Measurements from ENCODE around the gene NEUROD2. TPM values are rescaled to one million over a fixed set of nuclear protein-coding genes. Genes with fewer than 3 reads are reported as not detected.
"Not testable (repeated sequence)": the region's sequence is repeated elsewhere in the genome, so short reads cannot be mapped to it uniquely, and the experiment has no call there.

NEUROD2 gene
- total RNA-seq, 1 experiment from 2014 or later = 0.02 TPM

DNA sequence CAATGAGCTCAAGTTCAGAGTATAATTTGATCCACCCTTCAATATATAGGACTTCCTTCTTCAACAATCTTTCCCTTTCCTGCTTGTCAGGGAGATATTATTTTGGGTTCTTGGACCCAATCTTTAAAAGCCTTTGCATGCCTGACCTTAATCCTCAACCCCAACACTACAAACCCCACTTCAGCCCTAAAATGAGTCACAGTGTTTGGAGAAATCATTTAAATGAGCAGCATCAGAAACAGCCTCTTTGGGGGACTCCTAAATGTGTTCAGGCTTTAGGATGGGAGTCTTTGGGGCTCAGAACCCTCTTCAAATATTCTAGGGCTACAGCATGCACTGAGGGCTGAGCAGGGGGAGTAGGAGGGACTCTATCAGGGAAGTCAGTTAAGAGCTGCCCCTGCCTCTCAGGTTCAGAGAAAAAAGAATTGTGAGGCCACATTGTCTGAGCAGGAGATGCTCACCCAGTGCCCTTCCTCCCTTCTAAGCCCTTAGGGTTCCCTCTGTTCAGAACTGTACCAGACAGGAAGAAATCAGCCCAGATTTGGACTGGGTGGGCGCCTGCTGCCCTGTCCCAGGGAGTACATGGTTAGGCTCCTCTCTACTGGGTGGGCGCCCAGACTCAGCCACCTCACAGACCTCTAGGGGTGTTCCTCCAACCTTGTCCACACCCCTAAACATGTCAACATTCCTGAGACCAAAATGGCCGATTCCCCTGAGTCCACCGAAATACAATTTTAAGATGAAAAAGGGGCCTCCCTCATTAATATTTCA lies 5.0 kb downstream of the NEUROD2 start:
- no peak for DNase-seq (ENCODE audit: low spot score)

DNA sequence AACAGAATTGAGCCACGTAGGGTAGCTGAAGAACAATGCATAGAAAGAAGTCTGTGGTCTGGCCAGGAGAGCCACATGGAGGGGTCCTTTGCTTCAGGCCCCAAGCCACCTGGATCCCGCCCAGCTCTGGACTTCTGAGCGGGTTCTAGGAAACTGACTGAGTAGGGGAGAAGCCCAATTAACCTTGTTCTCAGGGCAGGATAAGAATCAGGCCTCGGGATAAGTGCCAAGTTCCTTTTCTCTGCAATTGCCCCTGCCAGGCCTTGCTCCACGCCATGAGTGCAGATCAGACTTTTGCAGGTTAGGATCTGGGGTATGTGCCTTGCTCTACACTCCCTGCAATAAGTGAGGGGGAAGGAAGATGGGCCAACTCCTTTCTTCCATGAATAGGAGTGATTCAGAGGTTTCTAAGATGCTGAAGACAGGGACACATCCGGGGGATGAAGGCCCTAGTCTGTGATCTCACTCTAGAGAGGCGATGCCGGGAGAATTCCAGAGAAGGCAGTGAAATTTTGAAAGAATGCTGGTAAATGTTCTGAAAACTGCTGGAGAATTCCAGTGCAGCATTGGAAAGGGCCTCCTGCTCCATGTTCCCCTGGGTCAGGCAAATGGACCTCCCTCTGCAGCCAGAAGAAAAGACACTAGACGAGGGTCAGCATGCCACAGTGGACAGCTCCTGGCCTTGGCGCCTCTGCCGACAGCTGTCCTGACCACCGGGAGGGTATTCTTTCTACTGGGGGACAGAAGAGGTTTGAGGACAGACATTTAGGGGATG lies 5.8 kb downstream of the NEUROD2 start:
- no peak for DNase-seq (ENCODE audit: low spot score)

DNA sequence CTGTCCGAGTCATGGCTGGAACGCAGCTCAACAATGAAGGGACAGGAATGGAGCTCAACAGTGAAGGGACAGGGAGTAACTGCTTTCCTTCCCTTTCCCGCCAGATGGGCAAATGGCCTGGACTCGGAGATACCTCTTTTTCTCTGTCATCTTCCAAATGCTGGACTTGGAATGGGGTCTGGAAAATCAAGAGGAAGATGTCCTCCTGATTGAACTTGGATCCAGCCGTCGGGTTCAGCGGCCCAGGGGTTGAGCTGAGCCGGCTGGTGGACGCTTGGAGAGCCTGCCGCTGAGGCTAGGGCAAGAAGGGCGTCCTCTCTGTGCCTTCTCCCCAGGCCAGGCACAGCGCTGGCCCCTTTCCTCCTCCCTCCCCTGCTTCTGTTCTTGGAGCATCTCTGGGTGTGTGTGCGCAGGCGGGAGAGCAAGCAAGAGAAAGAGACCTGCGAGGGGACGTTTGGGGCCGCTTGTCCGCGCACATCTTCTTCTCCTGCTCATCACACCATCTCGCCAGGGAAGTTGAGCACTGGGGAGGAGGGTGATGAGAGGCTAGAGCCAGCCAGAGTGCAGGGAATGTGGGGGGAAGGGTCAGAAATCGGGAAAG lies 6.6 kb downstream of the NEUROD2 start:
- DNase-seq (ENCODE audit: low spot score) = no peak

DNA sequence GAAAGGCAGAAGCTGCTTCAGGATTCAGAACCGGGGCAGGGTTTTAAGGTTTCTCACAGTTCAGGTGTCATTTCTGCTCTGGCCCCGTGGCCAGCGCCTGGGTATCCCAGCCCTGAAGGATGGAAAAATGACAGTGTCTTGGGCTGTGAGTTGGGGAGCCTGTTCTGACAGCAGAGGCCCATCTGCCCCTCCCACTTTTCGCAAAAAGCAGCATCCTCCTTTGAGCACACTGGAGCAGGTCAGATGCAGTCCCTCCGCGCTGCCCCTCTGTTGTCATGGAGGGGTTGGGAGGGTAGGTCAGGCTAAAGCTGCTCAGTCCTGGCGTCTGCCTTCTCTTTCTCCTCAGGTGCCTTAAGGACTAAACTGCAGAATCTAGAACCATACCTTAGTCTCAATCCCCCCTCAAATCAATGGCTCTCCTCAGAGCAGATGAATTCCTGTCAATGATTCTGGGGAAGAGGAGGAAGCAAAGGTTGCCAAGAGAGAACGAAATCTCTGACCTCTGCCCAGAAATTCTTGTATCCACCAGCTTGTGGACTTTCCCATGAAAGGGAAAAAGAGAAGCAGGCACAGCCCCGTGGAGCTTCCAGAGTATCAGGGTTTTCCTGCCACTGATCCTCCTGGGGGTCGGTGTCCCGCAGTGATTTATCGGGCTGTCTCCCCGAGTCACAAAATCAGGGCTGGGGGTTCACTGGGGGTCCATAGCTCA lies 7.3 kb downstream of the NEUROD2 start:
- DNase-seq (ENCODE audit: low spot score) = no peak

DNA sequence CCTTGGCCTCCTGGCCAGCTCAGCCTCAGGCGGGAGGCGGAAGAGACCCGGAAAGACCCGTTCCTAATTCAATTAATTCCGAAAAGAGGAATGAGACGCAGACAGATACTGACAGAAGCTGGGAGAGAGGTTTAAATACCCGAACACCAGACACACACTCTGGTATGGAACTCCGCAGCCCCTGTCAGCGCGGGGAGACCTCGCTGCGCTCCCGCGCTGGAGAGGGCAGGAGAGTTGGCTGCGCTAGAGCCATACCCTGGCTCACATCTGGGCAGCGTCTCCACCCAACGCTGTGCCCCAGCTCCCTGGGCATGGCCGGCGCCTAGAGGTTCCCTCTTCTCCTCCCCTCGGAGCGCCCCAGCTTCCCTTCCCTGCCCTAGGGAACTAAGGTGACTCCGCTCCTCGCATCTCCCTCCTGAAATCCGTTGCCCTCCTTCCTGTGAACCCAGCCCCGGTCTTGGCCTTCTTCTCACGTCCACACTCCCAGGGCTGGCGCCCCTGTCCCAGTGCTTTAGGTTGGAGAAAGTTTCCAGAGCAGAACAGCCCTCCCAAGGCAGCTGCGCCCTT lies 8.0 kb downstream of the NEUROD2 start:
- DNase-seq (ENCODE audit: low spot score) = no peak

DNA sequence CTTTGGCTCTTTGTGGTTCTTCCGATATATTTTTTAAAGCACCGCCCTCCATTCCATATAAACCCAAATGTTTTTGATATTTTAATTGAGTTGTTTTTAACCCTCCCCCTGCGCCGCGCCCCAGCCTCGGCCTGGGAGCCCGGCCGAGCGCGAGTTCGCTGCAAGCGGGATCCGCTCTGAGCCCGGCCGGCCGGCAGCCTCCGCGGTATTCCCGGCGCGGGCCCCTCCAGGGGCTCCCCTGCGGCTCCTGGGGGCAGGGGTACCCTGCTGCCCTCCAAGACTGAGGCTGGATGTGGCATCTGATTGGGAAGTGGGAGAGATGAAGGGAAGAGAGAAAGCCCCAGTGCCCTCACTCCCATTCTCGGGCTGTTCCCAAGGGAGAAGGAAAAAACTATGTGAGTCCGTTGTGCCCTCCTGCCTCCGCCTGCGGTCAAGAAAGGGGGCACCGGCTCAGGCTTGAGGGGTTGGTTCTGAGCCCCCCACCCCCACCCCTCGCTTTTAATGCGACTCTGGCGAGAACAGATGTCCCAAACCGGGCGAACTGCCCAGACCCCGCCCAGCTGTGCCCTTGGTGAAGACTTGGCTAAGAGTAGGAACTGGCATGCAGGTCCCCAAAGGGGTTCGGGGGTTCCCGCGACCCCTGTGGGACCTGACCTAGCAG lies 8.6 kb downstream of the NEUROD2 start:
- no peak for DNase-seq (ENCODE audit: low spot score)

DNA sequence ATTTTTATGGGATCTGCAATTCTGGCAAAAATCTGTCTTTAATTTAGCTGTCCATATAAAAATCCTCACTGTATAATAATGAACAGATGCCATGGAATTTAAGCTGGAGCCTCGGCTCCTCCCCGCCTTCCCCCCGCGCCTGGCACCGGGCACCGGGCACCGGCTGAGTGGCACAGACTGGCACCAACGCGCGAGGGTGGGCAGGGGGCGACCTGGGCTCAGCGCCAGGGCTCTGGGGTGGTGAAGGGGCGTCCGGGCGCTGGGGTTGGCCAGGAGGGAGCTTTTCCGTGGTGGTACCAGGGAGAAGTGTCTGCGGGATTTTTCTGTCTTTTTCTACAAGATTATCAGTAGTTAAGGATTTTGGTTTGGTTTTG lies 9.1 kb downstream of the NEUROD2 start:
- DNase-seq (ENCODE audit: low spot score) = no peak

DNA sequence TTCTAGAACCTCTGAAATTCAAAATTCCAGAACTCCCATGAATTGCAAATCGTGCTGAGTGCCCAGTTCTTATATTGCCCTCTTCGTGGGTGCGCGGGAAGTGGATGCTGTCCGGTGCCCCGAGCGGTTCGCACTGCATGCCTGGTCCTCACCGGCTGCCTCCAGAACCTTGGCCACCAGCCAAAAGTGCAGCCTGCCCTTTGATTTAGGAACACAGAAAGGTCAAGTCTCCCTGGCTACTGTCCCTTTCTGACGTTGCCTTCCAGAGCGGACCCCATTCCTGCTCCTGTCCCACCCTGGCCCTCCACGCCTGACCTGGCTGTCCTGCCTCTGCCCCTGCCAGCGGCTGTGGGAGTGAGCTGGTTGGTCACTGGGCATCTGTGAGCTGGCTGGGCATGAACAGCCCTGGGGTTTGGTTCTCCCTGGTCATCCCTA lies 9.7 kb downstream of the NEUROD2 start:
- no peak for DNase-seq (ENCODE audit: low spot score)

DNA sequence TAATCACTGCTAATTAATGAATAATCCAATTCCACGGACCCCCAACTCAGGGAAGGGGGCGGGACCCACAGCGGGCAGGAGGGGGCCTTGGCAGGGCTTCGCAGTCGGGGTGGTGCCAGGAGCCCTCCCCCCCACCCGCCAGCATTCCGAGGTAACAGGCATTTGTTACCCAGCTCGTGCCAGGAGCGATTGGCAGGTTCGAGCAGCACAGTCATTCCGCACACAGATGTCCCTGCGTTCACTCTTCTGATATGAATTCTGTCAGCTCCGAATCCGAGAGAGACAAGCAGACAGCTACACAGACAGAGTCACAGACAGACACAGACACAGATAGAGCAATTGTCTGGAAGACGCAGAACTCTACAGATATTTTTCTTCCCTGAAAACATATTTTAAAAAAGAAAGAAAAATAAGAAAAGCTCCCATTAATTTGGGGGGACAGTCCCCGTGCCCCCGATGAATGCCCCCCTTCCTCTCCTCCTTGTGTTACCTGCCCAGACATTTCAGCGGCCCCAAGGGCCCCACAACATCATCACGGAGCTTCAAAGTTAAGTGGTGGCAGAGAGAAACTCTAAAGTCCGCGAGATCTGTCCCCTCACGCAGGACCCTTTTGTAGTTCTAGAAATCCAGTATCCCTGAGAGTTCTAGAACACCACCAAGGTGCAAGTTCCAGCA lies 10.2 kb downstream of the NEUROD2 start:
- no peak for DNase-seq (ENCODE audit: low spot score)

DNA sequence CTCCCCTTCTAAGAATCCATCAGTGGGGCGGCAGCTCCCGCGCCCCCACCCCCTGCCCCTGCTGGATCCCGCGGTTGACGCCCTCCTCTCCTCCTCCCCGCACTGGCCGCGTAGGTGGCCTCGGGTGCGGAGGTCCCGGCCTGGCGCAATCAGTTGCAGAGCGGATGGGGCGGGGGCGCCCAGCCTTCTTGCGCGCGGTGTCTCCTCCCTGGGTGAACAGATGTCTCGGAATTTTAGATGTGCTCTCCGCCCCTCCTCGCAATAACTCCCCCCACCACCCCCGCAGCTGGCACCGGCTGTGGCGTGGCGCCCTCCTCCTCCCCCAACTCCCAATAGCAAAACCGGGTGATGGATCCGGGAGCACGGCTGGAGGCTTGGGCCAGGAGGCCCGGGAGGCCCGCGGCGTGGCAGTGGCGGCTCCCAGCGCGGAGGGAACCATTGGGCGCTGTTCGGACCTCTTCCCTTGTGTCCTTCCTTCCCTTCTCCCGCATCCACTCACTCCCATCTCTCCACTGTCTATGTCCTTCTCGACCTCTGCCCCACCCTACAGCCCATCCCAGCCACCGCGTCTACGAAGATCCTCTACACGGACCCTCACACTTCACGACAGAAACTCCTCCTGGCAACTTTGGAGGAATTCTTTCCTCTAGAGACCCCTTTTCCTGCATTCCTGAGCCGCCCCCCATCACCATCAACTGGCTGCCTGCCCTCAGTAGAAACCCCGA lies 11.0 kb downstream of the NEUROD2 start:
- no peak for DNase-seq (ENCODE audit: low spot score)

DNA sequence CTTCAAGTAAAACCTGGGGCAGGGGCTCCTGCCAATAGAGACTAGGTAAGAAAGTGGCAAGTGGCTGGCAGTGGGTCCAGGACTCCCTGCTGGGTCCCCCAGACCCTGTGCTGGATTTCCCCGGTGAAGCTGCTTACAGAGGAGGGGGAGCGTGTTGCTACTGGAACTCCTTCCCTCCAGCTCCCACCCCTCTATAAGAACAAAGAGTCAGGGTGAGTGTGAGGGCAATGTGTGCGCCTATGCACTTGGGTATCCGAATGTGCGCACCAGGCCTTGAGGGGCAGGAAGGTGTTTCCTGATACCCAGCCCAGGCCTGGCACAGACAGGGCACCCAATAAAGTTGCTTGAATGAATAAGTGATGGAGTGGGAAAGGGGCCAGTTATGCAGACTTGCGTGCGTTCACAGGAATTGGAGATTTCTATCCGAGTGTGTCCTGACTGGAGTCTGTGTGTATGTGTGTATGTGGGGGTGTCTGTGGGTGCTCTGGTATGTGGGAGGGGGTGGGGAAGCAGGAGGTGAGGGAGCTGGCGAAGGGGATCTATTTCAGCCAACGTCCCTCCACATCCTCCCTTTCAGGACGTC lies 11.7 kb downstream of the NEUROD2 start:
- no peak for DNase-seq (ENCODE audit: low spot score)

DNA sequence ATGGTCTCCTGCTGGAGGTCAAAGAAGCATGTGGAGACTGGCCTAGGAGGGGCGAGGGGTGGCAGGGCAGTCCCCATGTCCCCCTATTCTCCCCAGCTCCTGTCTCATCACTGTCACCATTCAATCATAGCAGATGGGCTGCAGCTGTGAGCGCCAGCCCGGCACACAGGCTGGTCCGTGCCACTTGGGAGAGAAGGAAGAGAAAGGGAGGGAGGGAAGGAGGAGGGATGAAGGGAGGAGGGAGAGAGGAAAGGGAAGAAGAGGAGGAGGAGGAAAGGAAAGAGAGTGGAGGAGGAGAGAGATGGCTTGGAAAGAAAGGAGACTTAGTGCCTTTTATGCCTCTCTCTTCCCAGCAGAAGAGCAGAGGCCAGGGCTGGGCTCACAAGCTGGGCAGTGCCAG lies 12.4 kb downstream of the NEUROD2 start:
- no peak for DNase-seq (ENCODE audit: low spot score)

DNA sequence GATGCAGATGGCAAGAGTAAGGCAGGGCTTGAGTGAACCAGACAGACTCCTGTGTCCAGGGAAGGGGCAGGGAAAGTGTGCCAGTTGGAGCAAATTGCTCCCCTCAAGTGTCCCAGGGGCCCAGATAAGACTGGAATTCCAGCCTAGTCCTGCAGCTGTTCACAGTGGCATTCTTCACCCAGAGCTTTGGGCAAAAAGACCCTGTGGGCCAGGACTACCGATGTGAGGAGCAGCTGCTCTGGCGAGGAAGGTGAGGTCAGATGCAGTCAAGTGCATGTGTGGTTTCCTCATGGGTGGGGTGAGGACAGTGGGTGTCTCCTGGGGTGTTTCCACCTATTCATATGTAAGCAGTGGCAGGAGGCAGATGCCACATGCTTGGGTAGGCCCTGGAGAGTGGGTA lies 14.3 kb downstream of the NEUROD2 start:
- no peak for DNase-seq (ENCODE audit: low spot score)

DNA sequence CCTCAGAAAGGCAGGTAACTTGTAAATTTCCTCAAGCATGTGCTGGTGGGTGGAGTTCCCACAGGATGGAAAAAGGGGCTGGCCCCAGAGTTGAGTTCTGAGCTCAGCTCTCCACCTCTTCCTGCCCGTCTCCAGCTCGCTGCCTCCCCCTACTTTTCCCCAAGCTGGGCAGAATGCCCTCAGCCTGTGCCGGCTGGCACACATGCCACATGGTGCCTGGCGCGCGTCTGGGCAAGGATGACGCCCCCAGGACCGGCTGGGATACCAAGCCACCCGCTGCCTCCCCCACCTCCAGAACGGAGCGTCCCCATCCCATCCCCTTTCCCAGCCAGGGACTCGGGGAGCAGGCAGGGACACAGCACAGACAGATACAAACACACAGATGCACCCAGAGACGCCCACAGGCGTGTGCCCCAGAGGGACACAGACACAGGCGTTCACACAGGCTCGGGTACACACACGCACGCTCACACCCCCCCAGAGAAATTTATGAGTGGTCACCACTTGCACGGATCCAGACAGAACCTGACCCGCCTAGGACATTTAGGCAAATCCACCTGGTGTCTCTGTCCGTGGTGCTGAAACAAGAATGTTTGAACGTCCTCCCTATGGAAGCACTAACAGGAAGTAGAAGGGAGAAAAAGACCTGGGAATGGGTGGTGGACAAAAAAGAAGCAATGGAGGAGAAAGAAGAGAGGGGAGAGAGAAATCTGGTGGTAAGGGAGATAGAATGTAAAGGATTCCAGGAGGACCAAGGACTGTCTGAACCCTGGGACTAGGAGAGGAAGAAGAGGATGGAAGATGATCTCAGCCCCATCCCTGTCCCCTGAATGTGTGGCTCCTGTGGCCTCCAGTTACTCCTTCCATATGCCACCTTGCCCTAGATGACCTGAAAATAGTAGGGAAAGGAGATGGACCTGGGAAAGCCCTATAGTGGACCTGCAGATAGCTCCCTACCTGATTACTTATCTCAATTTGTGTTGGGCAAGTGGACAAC lies 15.5 kb downstream of the NEUROD2 start:
- peak; percentile 34 for DNase-seq (ENCODE audit: low spot score)

DNA sequence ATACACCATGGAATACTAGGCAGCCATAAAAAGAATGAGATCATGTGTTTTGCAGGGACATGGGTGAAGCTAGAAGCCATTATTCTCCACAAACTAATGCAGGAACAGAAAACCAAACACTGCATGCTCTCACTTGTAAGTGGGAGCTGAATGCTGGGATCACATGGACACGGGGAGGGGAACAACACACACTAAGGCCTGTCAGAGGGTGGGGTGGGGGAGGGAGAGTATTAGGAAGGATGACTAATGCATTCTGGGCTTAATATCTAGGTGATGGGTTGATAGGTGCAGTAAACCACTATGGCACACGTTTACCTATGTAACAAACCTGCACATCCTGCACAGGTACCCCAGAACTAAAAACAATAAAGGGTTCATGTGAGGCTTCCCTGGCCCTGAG lies 17.5 kb downstream of the NEUROD2 start:
- DNase-seq (ENCODE audit: low spot score) = not testable (repeated sequence)

DNA sequence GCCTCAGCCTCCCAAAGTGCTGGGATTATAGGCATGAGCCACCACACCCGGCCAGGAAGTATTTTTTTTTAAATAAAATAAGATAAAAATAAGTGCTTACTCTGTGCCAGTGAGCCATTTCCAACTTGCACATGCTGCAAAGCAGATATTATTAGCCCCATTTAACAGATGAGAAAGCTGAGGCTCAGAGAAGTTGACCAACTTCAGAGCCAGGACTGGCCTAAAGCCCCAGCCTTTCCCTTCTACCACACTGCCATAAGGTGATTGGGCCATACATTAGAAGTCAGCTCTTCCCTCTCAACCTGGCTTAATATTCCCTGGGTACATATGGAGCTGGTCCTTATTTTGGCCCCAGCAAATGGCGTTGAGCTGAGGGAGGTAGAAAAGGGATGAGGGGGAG lies 25.1 kb downstream of the NEUROD2 start:
- no peak for DNase-seq (ENCODE audit: low spot score)

DNA sequence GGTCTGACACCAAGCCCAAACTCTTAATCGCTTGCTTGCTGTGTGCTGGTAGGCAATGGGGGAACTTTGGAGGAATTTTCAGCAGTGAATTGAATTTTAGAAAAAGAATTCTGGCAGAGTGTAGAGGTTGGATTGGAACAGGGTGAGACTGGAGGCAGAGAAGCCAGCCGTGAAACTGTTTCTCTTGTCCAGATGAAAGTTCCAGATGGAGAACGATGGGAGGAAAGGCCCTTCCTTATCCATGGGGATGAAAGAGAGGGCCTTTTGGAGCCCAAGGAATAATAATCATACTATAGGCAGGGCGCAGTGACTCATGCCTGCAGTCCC lies 26.0 kb downstream of the NEUROD2 start:
- DNase-seq (ENCODE audit: low spot score) = no peak

DNA sequence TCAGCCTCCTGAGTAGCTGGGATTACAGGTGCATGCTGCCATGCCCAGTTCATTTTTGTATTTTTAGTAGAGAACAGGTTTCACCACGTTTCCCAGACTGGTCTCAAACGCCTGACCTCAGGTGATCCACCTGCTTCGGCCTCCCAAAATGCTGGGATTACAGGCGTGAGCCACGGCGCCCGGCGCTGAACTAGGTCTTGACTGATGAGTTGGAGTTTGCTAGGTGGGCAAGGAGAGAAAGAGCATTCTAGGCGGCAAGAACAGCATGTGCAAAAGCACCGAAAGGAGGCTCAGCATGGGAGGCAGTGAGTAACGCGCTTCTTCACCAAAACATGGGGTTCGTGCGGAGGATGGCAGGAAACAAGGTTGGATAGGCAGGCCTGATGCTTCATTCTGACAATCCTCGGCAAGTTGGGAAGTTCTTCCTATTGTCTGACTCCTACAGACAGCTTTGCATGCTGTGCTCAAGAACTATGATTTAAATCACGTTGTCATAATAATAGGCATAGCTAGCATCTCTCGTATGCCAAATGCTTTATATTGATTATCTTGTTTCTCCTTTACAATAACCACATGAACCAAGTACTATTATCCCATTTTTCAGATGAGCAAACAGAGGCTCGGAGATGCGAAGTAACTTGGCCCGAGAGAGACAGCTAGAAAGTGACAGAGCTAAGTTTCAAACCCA lies 26.5 kb downstream of the NEUROD2 start:
- DNase-seq (ENCODE audit: low spot score) = no peak
